ENCODE measurements around the gene NDP.

DNA sequence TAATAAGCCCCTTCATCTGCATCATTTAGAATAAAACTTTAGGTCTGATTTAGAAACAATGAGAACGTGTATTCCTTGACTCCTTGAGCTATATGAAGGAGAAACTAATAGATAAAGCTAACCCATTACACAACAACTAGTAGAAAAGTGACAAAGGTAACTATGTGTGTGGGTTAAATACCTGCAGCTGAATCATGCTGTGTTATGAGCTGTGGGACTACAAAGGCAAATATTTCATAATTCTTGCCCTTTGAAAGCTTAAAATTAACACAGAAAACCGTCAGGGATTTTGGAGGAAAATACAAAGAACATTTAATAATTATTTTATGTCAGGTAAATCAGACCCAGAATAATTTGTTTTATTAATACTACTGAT, 898 bp upstream of the NDP start:
- TF ChIP-seq, protein P1, sequence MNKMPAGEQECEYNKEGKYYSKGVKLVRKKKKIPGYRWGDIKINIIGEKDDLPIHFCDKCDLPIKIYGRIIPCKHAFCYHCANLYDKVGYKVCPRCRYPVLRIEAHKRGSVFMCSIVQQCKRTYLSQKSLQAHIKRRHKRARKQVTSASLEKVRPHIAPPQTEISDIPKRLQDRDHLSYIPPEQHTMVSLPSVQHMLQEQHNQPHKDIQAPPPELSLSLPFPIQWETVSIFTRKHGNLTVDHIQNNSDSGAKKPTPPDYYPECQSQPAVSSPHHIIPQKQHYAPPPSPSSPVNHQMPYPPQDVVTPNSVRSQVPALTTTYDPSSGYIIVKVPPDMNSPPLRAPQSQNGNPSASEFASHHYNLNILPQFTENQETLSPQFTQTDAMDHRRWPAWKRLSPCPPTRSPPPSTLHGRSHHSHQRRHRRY (tag by site-specific recombination; IDR thresholded peaks at IDR 0.05), result no peak
- TF ChIP-seq ZBTB7A (tag by site-specific recombination; IDR thresholded peaks at IDR 0.05; ENCODE audit: low read depth) (no peak), ZNF777 (tag by site-specific recombination; IDR thresholded peaks at IDR 0.05; ENCODE audit: borderline replicate concordance) (no peak)
- TF ChIP-seq, protein P2, sequence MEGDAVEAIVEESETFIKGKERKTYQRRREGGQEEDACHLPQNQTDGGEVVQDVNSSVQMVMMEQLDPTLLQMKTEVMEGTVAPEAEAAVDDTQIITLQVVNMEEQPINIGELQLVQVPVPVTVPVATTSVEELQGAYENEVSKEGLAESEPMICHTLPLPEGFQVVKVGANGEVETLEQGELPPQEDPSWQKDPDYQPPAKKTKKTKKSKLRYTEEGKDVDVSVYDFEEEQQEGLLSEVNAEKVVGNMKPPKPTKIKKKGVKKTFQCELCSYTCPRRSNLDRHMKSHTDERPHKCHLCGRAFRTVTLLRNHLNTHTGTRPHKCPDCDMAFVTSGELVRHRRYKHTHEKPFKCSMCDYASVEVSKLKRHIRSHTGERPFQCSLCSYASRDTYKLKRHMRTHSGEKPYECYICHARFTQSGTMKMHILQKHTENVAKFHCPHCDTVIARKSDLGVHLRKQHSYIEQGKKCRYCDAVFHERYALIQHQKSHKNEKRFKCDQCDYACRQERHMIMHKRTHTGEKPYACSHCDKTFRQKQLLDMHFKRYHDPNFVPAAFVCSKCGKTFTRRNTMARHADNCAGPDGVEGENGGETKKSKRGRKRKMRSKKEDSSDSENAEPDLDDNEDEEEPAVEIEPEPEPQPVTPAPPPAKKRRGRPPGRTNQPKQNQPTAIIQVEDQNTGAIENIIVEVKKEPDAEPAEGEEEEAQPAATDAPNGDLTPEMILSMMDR (tag by site-specific recombination; IDR thresholded peaks at IDR 0.05), result no peak
- TF ChIP-seq, protein P3, sequence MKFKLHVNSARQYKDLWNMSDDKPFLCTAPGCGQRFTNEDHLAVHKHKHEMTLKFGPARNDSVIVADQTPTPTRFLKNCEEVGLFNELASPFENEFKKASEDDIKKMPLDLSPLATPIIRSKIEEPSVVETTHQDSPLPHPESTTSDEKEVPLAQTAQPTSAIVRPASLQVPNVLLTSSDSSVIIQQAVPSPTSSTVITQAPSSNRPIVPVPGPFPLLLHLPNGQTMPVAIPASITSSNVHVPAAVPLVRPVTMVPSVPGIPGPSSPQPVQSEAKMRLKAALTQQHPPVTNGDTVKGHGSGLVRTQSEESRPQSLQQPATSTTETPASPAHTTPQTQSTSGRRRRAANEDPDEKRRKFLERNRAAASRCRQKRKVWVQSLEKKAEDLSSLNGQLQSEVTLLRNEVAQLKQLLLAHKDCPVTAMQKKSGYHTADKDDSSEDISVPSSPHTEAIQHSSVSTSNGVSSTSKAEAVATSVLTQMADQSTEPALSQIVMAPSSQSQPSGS (tag by site-specific recombination; IDR thresholded peaks at IDR 0.05; ENCODE audit: low read depth), result no peak
